GM18505 (cell line): ENCODE results near the gene P3R3URF.

Source experiments
- ATAC-seq: cut with Tn5 transposase; IDR thresholded peaks from one replicate; pipeline ENCODE4 v1.9.1; 2021; ENCODE audit not compliant: unreplicated experiment
- POLR2A ChIP-seq: IDR thresholded peaks from 4 replicates; pipeline ENCODE4 v1.6.1; 2011; ENCODE audit warnings: borderline replicate concordance; ENCODE audit not compliant: insufficient read depth, insufficient read length; ENCODE audit errors: extremely low read depth

P3R3URF gene

GRCh38 chr1:46204406-46204742, 28.1 kb upstream of the P3R3URF start:
- no peak for ATAC-seq

GRCh38 chr1:46203738-46204405, 27.6 kb upstream of the P3R3URF start:
- no peak for ATAC-seq

More at GRCh38 chr1:46204406-46204742, 28.1 kb upstream of the P3R3URF start:
- no peak for TF ChIP-seq POLR2A

GRCh38 chr1:46199233-46199749, 23.0 kb upstream of the P3R3URF start:
- no peak for TF ChIP-seq POLR2A
- ATAC-seq: no peak

More at GRCh38 chr1:46203738-46204405, 27.6 kb upstream of the P3R3URF start:
- TF ChIP-seq POLR2A: no peak

GRCh38 chr1:46197964-46198811, 21.9 kb upstream of the P3R3URF start, which contains the start of gene POMGNT1:
POMGNT1 (minus strand) TSS chr1:46198434; CDS start chr1:46197821, 613 bp downstream.
- peak; percentile 78 for TF ChIP-seq POLR2A

GRCh38 chr1:46197560-46197963, 21.3 kb upstream of the P3R3URF start:
- no peak for TF ChIP-seq POLR2A
- no peak for ATAC-seq

More at GRCh38 chr1:46197964-46198811, 21.9 kb upstream of the P3R3URF start, which contains the start of gene POMGNT1:
- ATAC-seq: peak; percentile 89

GRCh38 chr1:46196609-46197008, 20.3 kb upstream of the P3R3URF start:
- no peak for TF ChIP-seq POLR2A
- no peak for ATAC-seq

- TF ChIP-seq POLR2A: no peak
- ATAC-seq: no peak
Measured at GRCh38 chr1:46194641-46195193, 18.4 kb upstream of the P3R3URF start.

- ATAC-seq: no peak
- no peak for TF ChIP-seq POLR2A
Measured at GRCh38 chr1:46193984-46194570, 17.8 kb upstream of the P3R3URF start.

- TF ChIP-seq POLR2A: no peak
- no peak for ATAC-seq
Measured at GRCh38 chr1:46193285-46193684, 17.0 kb upstream of the P3R3URF start.

GRCh38 chr1:46192171-46192570, 15.9 kb upstream of the P3R3URF start:
- ATAC-seq: no peak
- no peak for TF ChIP-seq POLR2A

GRCh38 chr1:46191033-46191701, 14.9 kb upstream of the P3R3URF start:
- TF ChIP-seq POLR2A: no peak

GRCh38 chr1:46190539-46190938, 14.3 kb upstream of the P3R3URF start:
- TF ChIP-seq POLR2A: no peak
- no peak for ATAC-seq

More at GRCh38 chr1:46191033-46191701, 14.9 kb upstream of the P3R3URF start:
- no peak for ATAC-seq

- TF ChIP-seq POLR2A: no peak
- no peak for ATAC-seq
Measured at GRCh38 chr1:46188295-46189030, 12.2 kb upstream of the P3R3URF start.
